Fibroblast of lung (primary cell): ENCODE results near the gene CIC. TPM values are rescaled to one million over a fixed set of nuclear protein-coding genes. Genes with fewer than 3 reads are reported as not detected.

ENCODE experiments used
- DNase-seq, 2 donors: peaks; one replicate each; pipeline versions ENCODE4 v3.0.0 to v3.0.0-alpha.2; 2010; ENCODE audit warnings: low read depth in 2 of 2
- H2AFZ ChIP-seq: 2 replicates; pipeline ENCODE4 v1.5.1; 2012; ENCODE audit warnings: low read length, control low read depth, inconsistent platforms
- H3K27ac ChIP-seq: 2 replicates; pipeline ENCODE4 v1.5.1; 2011; ENCODE audit warnings: low read length, control low read depth; ENCODE audit not compliant: insufficient read depth
- H3K27me3 ChIP-seq: 2 replicates; pipeline ENCODE4 v1.5.1; 2011; ENCODE audit warnings: mild to moderate bottlenecking, low read length; ENCODE audit not compliant: control insufficient read depth, insufficient read depth
- H3K36me3 ChIP-seq: 2 replicates; pipeline ENCODE4 v1.5.1; 2011; ENCODE audit warnings: low read length; ENCODE audit not compliant: control insufficient read depth, insufficient read depth
- H3K4me1 ChIP-seq: 2 replicates; pipeline ENCODE4 v1.5.1; 2011; ENCODE audit warnings: low read length; ENCODE audit not compliant: control insufficient read depth, insufficient read depth; ENCODE audit errors: extremely low read depth
- H3K4me2 ChIP-seq: 2 replicates; pipeline ENCODE4 v1.5.1; 2011; ENCODE audit warnings: low read length, control low read depth; ENCODE audit not compliant: insufficient read depth; ENCODE audit errors: extremely low read depth
- H3K4me3 ChIP-seq, 4 experiments: fragments of 200-600 bp in 1 of 4; sonication (generic) in 1 of 4; replicated peaks in 1 of 4; 2 replicates each; pipeline ENCODE4 v1.5.1; 2011 to 2016; ENCODE audit warnings: low read length in 4 of 4, low read depth in 3 of 4, mild to moderate bottlenecking in 3 of 4, control low read depth in 2 of 4, inconsistent platforms in 1 of 4, mixed read lengths in 1 of 4; ENCODE audit not compliant: insufficient read depth in 1 of 4; ENCODE audit errors: control extremely low read depth in 1 of 4
- H3K79me2 ChIP-seq: 2 replicates; pipeline ENCODE4 v1.5.1; 2012; ENCODE audit warnings: mild to moderate bottlenecking, low read length, inconsistent platforms; ENCODE audit not compliant: control insufficient read depth, insufficient read depth
- H3K9ac ChIP-seq: 2 replicates; pipeline ENCODE4 v1.5.1; 2011; ENCODE audit warnings: mild to moderate bottlenecking, low read length, control low read depth; ENCODE audit not compliant: insufficient read depth
- H3K9me3 ChIP-seq: 2 replicates; pipeline ENCODE4 v1.5.1; 2012; ENCODE audit warnings: low read depth, low read length; ENCODE audit not compliant: control insufficient read depth, insufficient read depth
- H4K20me1 ChIP-seq: 2 replicates; pipeline ENCODE4 v1.5.1; 2011; ENCODE audit warnings: low read length; ENCODE audit not compliant: control insufficient read depth, insufficient read depth; ENCODE audit errors: extremely low read depth
- EZH2 ChIP-seq: IDR thresholded peaks from 2 replicates; pipeline ENCODE4 v1.5.1; 2012; ENCODE audit warnings: low read length, control low read depth, mild to moderate bottlenecking; ENCODE audit errors: missing control alignments
- polyA plus RNA-seq, 2 donors: library from polyadenylated mRNA; depleted of rRNA in 1 of 2; stranded (reverse) in 1 of 2; unstranded in 1 of 2; fragments of >200 nt; gene quantifications; 2 replicates each; pipeline ENCODE4 v1.2.1, GENCODE V29; 2011 to 2012; ENCODE audit warnings: missing spikeins in 1 of 2
- total RNA-seq: library from RNA; depleted of rRNA; stranded (reverse); fragments of >200 nt; gene quantifications from 2 replicates; pipeline ENCODE4 v1.2.1, GENCODE V29; 2014
- TF ChIP-seq, protein P1 (sequence below), 2 donors: IDR thresholded peaks in 1 of 2; conservative IDR thresholded peaks in 1 of 2; 1 replicate in 1 of 2; 2 replicates in 1 of 2; pipeline ENCODE4 v1.5.1; 2011 to 2012; ENCODE audit warnings: low read length in 2 of 2, control low read depth in 1 of 2, inconsistent platforms in 1 of 2, low read depth in 1 of 2, mild to moderate bottlenecking in 1 of 2

Gene CIC
- total and polyA plus RNA-seq, 2 donors (not counting 1 experiment from before 2014, with no cell fraction given): 8.5 to 23.6 TPM

DNA sequence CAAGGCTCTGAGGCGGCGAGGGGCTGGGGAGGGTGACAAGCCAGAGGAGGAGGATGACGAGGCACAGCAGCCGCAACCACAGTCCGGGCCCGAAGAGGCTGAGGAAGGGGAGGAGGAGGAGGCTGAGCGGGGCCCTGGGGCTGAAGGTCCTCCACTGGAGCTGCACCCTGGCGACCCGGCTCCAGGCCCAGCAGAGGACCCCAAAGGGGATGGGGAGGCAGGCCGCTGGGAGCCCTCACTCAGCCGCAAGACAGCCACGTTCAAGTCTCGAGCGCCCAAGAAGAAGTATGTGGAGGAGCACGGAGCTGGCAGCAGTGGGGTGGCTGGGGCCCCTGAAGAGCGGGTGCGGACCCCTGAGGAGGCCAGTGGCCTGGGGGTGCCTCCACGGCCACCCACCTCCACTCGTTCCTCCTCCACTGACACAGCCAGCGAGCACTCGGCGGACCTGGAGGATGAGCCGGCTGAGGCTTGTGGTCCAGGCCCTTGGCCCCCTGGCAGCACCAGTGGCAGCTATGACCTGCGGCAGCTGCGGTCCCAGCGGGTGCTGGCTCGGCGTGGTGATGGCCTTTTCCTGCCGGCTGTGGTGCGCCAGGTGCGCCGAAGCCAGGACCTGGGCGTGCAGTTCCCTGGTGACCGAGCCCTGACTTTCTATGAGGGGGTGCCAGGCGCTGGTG is 2.9 kb downstream of the CIC start:
- Histone ChIP-seq H3K4me2 (no peak overlapping the region), H3K79me2 (peaks cover 54% of the 10 kb centered on the region), H3K9ac (no peak overlapping the region), H3K4me3 (no peak overlapping the region), H3K36me3 (peaks cover 26% of the 10 kb centered on the region), H3K27ac (no peak overlapping the region), H4K20me1 (no peaks in the 10 kb centered on the region), H3K9me3 (no peaks in the 10 kb centered on the region), H2AFZ (no peak overlapping the region), H3K4me1 (peaks cover 13% of the 10 kb centered on the region), H3K27me3 (no peaks in the 10 kb centered on the region)
- TF ChIP-seq EZH2: no peak
- TF ChIP-seq, protein P1, sequence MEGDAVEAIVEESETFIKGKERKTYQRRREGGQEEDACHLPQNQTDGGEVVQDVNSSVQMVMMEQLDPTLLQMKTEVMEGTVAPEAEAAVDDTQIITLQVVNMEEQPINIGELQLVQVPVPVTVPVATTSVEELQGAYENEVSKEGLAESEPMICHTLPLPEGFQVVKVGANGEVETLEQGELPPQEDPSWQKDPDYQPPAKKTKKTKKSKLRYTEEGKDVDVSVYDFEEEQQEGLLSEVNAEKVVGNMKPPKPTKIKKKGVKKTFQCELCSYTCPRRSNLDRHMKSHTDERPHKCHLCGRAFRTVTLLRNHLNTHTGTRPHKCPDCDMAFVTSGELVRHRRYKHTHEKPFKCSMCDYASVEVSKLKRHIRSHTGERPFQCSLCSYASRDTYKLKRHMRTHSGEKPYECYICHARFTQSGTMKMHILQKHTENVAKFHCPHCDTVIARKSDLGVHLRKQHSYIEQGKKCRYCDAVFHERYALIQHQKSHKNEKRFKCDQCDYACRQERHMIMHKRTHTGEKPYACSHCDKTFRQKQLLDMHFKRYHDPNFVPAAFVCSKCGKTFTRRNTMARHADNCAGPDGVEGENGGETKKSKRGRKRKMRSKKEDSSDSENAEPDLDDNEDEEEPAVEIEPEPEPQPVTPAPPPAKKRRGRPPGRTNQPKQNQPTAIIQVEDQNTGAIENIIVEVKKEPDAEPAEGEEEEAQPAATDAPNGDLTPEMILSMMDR (conservative IDR thresholded peaks at IDR 0.05 in 1 of 2, IDR thresholded peaks at IDR 0.05 in 1 of 2; ENCODE audit: low read depth in 1 of 2, low read length in 2 of 2): no peak
- no peak for DNase-seq

DNA sequence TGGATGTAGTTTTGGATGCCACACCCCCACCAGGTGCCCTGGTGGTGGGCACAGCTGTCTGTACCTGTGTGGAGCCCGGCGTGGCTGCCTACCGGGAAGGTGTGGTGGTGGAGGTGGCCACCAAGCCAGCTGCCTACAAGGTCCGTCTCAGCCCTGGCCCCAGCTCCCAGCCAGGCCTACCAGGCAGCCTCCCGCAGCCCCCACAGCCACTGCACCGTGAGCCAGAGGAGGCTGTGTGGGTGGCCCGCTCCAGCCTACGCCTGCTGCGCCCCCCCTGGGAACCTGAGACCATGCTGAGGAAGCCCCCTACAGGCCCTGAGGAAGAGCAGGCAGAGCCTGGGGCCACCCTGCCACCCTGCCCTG is 3.5 kb downstream of the CIC start:
- no peak for TF ChIP-seq EZH2
- TF ChIP-seq, protein P1 (conservative IDR thresholded peaks at IDR 0.05 in 1 of 2, IDR thresholded peaks at IDR 0.05 in 1 of 2; ENCODE audit: low read depth in 1 of 2, low read length in 2 of 2): no peak

DNA sequence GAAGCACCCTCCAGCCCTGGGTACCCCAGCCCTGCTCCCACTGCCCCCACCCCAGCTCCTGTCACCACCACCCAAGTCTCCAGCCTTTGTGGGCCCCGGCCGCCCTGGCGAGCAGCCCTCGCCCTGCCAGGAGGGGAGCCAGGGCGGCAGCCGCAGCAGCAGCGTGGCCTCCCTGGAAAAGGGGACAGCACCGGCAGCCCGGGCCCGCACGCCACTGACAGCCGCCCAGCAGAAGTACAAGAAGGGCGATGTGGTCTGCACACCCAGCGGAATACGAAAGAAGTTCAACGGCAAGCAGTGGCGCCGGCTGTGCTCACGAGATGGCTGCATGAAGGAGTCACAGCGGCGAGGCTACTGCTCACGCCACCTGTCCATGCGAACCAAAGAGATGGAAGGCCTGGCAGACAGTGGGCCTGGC is 3.9 kb downstream of the CIC start:
- Histone ChIP-seq H4K20me1 (no peaks in the 10 kb centered on the region), H3K4me1 (peaks cover 12% of the 10 kb centered on the region), H3K79me2 (peaks cover 56% of the 10 kb centered on the region), H3K9me3 (no peaks in the 10 kb centered on the region), H3K9ac (no peak overlapping the region), H3K4me3 (no peak overlapping the region), H3K27ac (no peak overlapping the region), H3K27me3 (no peaks in the 10 kb centered on the region), H3K36me3 (peaks cover 26% of the 10 kb centered on the region), H3K4me2 (no peak overlapping the region), H2AFZ (no peak overlapping the region)
- DNase-seq: no peak
- TF ChIP-seq, protein P1 (conservative IDR thresholded peaks at IDR 0.05 in 1 of 2, IDR thresholded peaks at IDR 0.05 in 1 of 2; ENCODE audit: low read depth in 1 of 2, low read length in 2 of 2): no peak
- no peak for TF ChIP-seq EZH2

More for the DNA sequence above, 3.5 kb downstream of the CIC start:
- Histone ChIP-seq H3K9ac (no peak overlapping the region), H3K9me3 (no peaks in the 10 kb centered on the region), H4K20me1 (no peaks in the 10 kb centered on the region), H3K4me3 (no peak overlapping the region), H3K79me2 (peaks cover 54% of the 10 kb centered on the region), H2AFZ (no peak overlapping the region), H3K27me3 (no peaks in the 10 kb centered on the region), H3K36me3 (peaks cover 26% of the 10 kb centered on the region), H3K4me1 (peaks cover 13% of the 10 kb centered on the region), H3K4me2 (no peak overlapping the region), H3K27ac (no peak overlapping the region)
- no peak for DNase-seq
